Stimulated activated CD8-positive, alpha-beta memory T cell treated with anti-CD3 and anti-CD28 coated beads, Interleukin-12 subunit alpha, Interleukin-12 subunit beta, amount 100 ng/mL, for 24 hours (primary cell): ENCODE data around the gene SLC6A19.

Experiments
- DNase-seq: peaks from one replicate; pipeline ENCODE4 v3.0.0-alpha.2; 2020; ENCODE audit errors: extremely low read depth

The SLC6A19 gene

GRCh38 chr5:1166370-1166769 is 35.0 kb upstream of the SLC6A19 start:
- DNase-seq: no peak

- no peak for DNase-seq
Measured at GRCh38 chr5:1167361-1167727, 34.1 kb upstream of the SLC6A19 start.

- no peak for DNase-seq
Measured at GRCh38 chr5:1167728-1168709, 33.4 kb upstream of the SLC6A19 start.

GRCh38 chr5:1168796-1169195 is 32.6 kb upstream of the SLC6A19 start:
- DNase-seq: no peak

- no peak for DNase-seq
Measured at GRCh38 chr5:1169211-1170115, 31.9 kb upstream of the SLC6A19 start.

GRCh38 chr5:1171340-1171941 is 30.0 kb upstream of the SLC6A19 start:
- no peak for DNase-seq

- no peak for DNase-seq
Measured at GRCh38 chr5:1172007-1172581, 29.3 kb upstream of the SLC6A19 start.

- no peak for DNase-seq
Measured at GRCh38 chr5:1172670-1173404, 28.6 kb upstream of the SLC6A19 start.

- DNase-seq: no peak
Measured at GRCh38 chr5:1173485-1174070, 27.8 kb upstream of the SLC6A19 start.

- no peak for DNase-seq
Measured at GRCh38 chr5:1174122-1174936, 27.1 kb upstream of the SLC6A19 start.

DNA sequence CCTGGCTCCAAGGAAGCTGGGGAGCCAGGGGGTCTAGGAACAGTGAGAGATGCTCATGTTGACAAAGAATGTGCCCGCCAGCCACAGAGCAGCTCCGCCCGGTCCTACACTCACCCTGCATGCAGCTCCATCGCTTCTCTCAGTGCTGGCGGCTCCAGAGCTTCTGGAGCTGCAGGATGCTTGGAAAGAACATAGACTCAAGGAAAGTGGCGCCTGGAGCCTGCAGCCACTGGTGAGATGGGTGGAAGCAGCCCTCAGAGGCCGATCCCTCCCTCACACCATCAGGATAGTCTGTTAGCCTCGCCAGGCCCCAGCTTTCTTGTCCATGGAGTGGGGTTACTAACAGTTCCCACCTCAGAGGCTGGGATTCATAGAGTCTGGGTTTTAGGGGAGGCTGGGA is 26.4 kb upstream of the SLC6A19 start:
- no peak for DNase-seq

- no peak for DNase-seq
Measured at GRCh38 chr5:1175801-1176472, 25.5 kb upstream of the SLC6A19 start.

GRCh38 chr5:1176473-1177391 is 24.7 kb upstream of the SLC6A19 start:
- no peak for DNase-seq

DNA sequence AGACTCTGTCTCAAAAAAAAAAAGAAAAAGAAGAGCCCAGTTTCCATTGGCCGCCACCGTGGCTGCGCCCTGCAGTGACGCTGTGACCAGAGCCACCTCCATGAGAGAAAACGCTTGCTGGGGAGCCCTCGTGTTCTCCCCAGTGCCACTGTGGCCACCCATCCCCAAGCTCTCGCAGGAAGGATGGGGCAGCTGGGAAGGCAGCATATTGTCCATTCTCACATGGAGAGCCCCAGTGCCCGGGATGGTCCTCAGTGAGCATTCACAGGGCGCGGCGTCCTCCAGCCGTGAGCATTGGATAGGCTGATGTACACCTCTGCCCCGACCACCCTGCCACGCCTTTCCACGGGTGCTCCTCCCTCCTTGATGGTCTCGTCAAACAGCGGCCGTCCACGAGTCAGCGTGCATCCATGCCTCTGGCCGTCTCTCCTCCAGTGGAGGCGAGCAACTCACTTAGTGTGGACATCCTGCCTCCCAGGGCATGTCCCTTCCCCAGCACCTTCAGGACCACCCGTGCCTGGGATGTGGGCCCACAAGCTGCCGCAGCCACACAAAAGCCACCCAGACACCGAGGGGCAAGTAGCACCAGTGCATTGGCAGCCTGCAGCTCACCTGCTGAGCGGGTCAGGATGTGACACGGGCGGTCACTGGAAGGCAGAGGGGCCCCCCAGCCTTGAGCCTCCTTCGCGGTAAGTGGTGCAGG is 23.4 kb upstream of the SLC6A19 start:
- DNase-seq: no peak

DNA sequence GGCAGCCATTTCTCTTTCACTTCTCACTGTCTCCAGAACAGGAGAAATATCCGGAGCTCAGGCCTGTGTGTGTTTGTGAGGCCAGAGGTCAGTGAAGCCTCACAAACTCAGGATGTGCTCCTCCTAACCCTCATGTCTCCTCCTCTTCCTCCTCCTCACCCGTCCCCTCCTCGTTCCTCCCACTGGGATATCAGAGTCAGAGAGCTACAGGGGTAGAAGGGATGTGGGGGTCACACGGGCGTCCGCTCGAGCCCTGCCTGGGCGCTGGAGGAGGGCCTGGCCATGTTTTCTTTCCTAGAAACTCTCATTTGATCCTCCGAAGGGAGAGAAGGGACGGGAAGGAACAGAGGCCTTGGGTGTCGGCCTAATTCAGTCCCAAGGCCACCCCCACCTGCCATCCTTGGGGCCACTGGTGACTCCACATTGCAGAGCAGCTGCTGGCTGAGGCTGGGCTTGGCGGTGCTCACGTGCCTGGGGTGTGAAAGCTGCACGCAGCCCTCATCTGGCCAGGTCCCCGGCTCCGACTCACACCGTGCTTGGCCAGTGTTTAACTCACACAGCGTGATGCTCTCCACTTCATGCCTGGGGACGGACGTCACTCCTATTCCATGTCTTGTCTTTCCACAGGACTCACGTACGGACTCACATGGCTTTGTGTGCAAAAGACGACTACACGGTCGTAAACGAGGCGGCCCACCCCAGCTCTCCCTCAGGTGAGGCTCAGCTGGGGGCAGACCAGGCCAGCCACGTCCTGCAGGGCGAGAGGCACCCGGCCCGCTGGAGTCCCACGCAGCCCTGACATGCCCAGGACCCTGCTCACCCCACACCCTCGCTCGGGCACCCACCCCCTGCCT is 22.6 kb upstream of the SLC6A19 start:
- DNase-seq: no peak

DNA sequence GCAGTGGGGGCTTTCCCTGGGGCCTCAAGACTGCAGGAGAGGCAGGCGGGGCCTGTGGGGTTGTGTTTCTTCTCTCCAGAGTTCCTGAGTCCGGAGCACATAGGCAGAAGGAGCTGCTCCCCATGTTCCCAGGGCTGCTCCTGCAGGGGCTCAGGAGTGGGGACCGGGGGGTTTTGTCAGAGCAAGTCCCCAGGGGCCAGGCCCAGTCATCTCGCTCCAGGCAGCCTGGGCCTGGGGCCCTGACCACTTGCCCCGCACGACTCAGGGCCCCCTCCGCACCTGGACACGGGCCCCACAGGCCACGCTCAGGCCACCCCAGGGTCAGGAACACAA is 22.0 kb upstream of the SLC6A19 start:
- DNase-seq: no peak

- DNase-seq: no peak
Measured at GRCh38 chr5:1180096-1180495, 21.3 kb upstream of the SLC6A19 start.
